GM12872 (cell line): Measurements from ENCODE around the gene POU2F1.

Experiments used
- TF ChIP-seq, protein P1 (sequence below): IDR thresholded peaks from 3 replicates; pipeline ENCODE4 v1.5.1; 2011; ENCODE audit warnings: low read depth, mild to moderate bottlenecking, low read length, moderate library complexity; ENCODE audit not compliant: insufficient read depth

POU2F1 gene

DNA sequence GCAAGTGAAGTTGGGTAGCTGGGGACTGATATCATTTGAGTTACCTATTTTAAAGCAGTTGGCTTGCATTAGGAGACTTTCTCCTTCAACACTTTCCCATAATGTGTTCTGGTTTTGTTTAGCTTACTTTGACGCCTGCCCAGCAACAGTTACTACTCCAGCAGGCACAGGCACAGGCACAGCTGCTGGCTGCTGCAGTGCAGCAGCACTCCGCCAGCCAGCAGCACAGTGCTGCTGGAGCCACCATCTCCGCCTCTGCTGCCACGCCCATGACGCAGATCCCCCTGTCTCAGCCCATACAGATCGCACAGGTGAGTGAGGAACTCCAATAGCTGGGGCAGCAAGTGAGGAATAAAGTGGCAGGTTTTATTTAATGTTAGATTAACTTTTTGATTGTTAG is 153.3 kb downstream of the POU2F1 start:
- TF ChIP-seq, protein P1, sequence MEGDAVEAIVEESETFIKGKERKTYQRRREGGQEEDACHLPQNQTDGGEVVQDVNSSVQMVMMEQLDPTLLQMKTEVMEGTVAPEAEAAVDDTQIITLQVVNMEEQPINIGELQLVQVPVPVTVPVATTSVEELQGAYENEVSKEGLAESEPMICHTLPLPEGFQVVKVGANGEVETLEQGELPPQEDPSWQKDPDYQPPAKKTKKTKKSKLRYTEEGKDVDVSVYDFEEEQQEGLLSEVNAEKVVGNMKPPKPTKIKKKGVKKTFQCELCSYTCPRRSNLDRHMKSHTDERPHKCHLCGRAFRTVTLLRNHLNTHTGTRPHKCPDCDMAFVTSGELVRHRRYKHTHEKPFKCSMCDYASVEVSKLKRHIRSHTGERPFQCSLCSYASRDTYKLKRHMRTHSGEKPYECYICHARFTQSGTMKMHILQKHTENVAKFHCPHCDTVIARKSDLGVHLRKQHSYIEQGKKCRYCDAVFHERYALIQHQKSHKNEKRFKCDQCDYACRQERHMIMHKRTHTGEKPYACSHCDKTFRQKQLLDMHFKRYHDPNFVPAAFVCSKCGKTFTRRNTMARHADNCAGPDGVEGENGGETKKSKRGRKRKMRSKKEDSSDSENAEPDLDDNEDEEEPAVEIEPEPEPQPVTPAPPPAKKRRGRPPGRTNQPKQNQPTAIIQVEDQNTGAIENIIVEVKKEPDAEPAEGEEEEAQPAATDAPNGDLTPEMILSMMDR: no peak

DNA sequence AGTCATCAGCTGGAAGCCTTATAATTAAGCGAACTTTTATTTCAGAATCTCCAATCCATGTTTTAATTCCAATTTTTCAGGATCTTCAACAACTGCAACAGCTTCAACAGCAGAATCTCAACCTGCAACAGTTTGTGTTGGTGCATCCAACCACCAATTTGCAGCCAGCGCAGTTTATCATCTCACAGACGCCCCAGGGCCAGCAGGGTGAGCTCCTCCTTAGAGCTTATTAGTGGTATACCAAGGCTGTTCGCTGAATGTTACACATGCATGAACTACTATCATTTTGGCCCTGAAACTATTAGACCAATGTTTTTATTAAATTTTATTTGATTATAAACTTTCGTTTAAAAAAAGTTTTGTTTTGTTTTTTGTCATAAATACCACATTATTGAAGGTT is 155.3 kb downstream of the POU2F1 start:
- TF ChIP-seq, protein P1: no peak

DNA sequence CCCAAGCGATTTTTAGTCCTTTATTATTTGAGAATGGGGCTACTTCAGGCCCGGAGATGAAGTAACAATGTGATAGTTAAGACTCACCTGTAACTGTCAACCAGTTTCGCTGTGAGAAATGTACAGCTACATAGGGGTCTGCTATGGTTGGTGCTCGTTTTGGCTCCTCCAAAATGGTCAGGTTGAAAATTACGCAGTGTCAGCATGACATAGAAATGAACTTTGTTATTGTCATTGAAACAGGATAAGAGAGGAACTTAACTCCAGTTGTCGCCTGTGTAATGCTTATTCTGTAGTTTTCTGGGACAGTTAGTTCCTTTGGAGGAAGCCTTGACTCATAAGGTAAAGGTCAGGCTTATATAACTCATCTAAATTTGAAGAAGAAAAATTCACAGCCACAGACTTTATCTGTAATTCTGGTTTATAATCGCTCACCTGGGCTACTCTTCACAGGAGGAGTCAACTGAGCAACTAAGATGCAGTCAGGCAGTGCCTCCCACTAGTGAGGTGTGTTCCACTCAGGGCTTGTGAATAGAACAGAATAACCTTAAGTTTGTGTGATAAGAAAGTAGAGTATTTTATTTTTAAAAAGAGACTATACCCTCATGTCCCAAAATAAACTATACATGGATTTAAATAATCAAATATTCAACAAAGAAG is 166.7 kb downstream of the POU2F1 start:
- TF ChIP-seq, protein P1: no peak

DNA sequence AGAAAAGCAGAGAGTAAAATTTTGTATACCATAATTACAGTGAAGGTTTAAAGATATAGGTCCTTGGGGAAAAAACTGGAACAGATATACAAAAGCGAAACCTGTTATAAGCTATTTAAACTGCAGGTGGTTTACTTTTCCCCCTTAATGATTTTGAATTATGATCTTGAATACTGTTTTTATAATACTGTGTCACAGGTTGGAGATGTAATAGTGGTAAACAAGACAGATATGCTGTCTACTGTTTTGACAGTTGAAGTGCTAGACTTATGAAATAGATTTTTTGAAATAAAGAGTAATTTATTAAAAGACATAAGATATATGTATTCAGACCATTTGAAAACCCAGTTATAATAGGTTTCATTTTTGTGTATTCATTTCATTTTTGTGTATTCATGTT is 168.3 kb downstream of the POU2F1 start:
- TF ChIP-seq, protein P1: no peak

DNA sequence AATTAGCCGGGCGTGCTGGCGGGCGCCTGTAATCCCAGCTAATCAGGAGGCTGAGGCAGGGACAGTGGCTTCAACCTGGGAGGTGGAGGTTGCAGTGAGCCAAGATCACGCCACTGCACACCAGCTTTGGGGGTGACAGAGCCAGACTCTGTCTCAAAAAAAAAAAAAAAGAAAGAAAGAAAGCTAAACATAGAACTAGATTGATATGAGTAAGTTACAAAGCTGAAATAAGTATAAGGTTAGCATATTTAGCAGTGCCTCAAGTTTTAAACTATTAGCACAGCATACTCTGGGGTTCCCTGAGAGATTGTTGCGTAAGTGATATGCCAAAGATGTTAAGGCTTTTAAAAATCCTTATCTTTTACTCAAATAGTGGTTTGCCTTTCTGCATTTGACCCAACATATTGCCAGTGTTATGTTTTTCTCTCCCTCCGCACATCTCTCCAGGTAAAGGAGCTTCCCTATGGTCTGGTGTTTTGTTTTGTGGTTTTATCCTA is 171.6 kb downstream of the POU2F1 start:
- TF ChIP-seq, protein P1: no peak

DNA sequence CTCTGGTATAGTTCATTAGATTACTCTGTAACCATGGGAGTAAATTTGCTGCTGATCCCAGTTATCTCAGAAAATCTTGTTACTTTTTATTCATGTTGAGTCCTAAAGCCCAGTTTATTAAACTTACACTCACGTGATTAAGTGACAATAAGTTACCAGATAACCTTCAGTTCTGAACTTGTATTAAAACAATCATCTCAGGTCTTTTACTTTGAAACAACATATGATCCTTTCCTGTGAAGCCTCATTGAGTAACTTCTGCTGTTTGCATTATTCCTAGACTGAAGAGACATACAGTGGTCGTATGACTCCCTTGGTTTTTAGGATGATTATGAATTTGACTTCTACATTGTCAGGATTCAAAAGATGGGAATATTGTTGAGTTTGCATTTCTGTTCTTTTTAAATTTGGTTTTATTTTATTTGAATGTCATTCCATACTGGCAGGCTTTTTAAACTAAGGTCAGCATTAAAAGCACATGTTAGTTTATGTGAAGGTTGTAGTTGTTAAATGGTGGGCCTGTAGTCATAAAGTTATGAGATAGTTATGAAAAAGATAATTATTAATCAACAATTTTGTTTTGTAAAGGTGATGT is 179.8 kb downstream of the POU2F1 start:
- TF ChIP-seq, protein P1: no peak

DNA sequence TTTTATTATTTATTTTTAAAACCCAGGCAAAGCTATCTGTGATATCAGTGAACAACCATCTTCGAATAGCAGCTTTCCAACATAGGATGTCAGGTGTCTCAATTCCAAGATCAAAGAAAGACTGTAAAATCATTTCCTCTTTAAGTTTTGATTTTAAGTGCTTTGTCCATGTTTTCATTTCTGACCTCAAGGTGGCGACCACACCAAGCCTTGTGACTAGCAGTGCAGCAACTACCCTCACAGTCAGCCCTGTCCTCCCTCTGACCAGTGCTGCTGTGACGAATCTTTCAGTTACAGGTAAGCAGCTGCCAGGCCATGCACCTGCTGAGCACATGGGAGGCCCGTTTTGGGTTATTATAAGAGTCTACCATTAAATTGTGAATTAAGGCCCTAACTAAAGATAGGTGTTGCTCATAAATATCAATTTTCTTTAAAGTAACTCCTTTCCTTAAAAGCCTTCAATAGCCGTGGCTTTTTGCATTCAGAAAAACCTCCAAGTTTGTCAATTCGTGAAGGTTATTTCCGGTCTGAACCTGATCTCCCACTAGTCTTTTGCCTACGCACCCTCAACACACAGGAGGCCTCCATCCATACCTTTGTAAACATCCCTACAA is 180.7 kb downstream of the POU2F1 start:
- TF ChIP-seq, protein P1: peak; percentile 71
